ENCODE measurements around the gene NPAS2.

NPAS2 gene

DNA sequence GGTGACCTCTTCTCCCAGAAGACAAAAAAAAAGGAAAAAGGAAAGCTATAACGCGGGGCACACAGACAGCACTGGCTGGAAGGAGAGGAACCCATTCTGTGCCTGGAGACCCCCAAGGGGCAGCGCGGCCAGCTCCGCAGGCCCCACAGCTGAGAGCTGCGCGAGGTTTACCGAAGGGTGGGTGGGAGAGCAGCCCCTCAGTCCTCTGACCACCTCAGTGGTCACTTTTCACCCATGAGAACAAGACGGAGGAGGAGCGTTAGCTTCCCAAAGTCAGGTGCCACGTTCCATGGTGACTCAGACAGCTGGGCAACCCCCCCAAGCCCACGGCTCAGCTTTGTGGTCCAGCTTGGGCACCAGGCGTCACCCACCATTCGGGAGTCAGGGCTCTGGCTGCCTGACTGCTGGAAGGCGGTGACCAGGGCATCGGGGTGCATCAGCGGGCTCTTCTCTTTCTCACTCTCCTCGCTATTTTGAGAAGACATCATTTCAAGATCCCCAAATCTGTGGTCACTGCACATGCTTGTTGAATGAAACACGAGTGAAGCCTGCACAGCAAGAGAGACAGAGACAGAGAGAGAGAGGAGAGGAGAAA is 217.3 kb downstream of the NPAS2 start:
- DNase-seq (ENCODE audit: extremely low read depth in 1 of 2, low read depth in 1 of 2) = no peak

DNA sequence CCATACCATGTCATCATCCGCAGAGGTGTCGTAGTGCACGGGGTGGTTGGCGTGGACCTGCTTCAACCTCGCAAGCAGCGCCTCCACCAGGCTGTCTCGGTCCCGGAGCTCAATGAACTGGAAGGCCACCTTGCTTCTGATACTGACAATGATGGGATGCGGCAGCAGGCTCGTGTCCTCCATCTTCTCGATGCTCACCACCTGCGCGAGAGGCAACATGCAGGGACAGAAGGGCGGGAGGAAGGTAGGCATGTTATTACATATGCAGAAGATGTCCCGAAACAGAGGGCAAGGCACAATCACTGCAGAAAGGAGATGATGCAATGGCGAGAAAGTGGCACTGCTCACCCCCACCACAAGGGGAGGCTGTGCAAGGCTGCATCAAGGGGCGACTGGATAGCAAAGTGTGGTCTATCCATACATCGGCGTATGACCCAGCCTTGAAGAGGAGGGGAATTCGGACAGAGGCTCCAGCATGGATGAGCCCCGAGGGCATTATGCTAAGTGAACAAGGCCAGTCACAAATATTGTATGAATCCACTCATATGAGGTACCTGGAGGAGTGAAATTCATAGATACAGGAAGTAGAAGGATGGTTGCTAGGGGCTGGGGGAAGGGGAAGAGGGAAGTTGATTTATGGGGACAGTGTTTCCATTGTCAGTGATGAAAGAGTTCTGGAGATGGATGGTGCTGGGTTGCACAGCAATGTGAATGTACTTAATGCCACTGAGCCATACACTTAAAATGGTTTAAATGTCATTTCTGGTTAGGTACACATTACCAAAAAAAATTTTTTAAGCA is 218.7 kb downstream of the NPAS2 start:
- DNase-seq (ENCODE audit: extremely low read depth in 1 of 2, low read depth in 1 of 2) = no peak

DNA sequence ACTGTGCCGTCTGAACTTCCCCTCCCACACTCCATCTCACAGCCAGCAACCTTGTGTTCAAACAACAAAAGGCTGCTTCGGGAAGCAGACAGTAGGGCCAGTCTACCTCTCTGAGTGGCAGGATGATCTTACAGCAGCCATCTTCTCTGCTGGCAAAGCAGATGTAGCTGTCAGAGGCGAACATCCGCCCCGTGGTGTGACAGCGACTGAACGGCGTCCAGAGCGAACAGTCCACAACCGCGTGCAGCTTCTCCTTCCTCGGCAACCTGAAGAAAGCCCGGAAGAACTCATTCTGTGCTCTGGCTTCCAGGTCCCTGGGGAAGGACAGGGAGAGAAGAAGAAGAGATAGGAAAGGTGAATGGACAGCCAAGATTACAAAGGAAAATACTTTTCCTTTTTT is 220.1 kb downstream of the NPAS2 start:
- DNase-seq (ENCODE audit: extremely low read depth in 1 of 2, low read depth in 1 of 2) = no peak

DNA sequence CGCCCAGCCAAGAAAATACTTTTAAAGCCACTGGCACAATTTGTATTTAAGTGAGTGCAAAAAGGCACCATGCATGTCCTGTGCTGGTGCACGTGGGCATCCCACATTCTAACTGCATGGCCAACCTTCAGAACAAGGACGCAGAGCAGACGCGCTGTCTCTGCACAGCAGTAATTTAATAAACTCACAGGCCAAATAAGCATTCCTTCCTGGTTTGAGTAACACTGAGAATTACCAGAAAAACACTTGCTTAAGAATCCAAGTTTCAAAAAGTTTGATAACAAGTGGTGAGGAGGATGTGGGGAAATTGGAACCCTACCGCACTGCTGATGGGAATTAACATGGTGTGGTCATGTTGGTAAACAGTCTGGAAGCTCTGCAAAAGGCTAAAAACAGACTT is 220.8 kb downstream of the NPAS2 start:
- no peak for DNase-seq (ENCODE audit: extremely low read depth in 1 of 2, low read depth in 1 of 2)

DNA sequence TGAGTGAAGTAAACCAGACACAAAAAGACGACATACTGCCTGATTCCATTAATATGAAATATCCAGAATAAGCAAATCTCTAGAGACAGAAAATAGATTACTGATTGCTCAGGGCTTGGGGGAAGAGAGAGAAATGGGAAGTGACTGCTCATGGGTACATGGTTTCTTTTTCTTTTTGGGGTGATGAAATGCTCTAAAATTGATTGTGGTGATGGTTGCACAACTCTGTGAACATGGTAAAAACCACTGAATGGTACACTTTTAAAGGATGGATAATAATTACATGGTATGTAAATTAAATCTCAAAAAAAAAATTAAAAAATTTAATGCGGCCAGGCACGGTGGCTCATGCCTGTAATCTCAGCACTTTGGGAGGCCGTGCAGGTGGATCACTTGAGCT is 221.5 kb downstream of the NPAS2 start:
- DNase-seq (ENCODE audit: extremely low read depth in 1 of 2, low read depth in 1 of 2) = no peak

DNA sequence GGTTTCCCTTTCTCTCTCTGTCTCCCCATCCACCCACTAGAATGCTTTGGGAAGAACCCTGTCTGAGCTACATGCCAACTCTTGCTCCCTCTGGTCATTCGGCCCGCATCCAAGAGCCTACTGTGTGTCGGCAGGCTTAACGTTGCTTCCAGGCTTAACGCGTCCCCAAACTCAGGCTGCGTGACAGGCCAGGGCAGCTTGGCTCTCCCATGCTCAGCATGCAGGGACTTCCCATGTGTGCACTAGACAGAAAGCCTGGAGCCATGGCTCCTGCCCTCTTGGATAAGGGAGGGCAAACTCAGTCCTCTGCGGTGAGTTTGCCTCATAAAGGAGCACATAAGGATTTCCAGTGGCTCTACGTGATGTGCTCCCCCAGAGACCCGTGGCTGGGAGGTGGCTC is 225.4 kb downstream of the NPAS2 start:
- no peak for DNase-seq (ENCODE audit: extremely low read depth in 1 of 2, low read depth in 1 of 2)

All from activated CD8-positive, alpha-beta memory T cell treated with anti-CD3 and anti-CD28 coated beads for 1 hour (primary cell).